Upper lobe of right lung (tissue), 1 donor: ENCODE measurements around the gene VTCN1. TPM values are rescaled to one million over a fixed set of nuclear protein-coding genes. Genes with fewer than 3 reads are reported as not detected.

Experiments used
- ATAC-seq: fragments of 200-7000 bp; cut with Tn5 transposase; one replicate; pipeline ENCODE4 v1.9.1; 2020; ENCODE audit warnings: mild to moderate bottlenecking, moderate library complexity
- DNase-seq: peaks from one replicate; pipeline ENCODE4 v3.0.0-alpha.2; 2020
- H3K27ac ChIP-seq: fragments of 200-600 bp; one replicate; pipeline ENCODE4 v1.8.0; 2022
- H3K27me3 ChIP-seq: fragments of 200-600 bp; one replicate; pipeline ENCODE4 v1.8.0; 2022; ENCODE audit warnings: mild to moderate bottlenecking
- H3K36me3 ChIP-seq: fragments of 200-600 bp; one replicate; pipeline ENCODE4 v1.8.0; 2022
- H3K4me1 ChIP-seq: fragments of 200-600 bp; one replicate; pipeline ENCODE4 v1.8.0; 2022
- H3K4me3 ChIP-seq: fragments of 200-600 bp; one replicate; pipeline ENCODE4 v1.8.0; 2022; ENCODE audit warnings: mild to moderate bottlenecking
- H3K9me3 ChIP-seq: fragments of 200-600 bp; one replicate; pipeline ENCODE4 v1.8.0; 2022
- intact Hi-C: fragments of 100-400 bp; cut with DNase I; formaldehyde crosslinking; loops from one replicate; pipeline ENCODE4 v1.11.0; 2022
- total RNA-seq: library from RNA; stranded (reverse); fragmentation: NEBNext Ultra II Directional; extraction: Animal tissue kit (Norgen Biotek cat#: 25700); gene quantifications from one replicate; pipeline ENCODE4 v1.2.1, GENCODE V29; 2021
- TF ChIP-seq, protein P1 (sequence below): fragments of 200-600 bp; IDR thresholded peaks from one replicate; pipeline ENCODE4 v1.8.0; 2022; ENCODE audit warnings: antibody characterized with exemption
- donor health status: DM: no; HTN: yes; CAD: no; lungs with severe emphysema.

VTCN1 gene
- total RNA-seq, 1 donor from 2014 or later: not detected

DNA sequence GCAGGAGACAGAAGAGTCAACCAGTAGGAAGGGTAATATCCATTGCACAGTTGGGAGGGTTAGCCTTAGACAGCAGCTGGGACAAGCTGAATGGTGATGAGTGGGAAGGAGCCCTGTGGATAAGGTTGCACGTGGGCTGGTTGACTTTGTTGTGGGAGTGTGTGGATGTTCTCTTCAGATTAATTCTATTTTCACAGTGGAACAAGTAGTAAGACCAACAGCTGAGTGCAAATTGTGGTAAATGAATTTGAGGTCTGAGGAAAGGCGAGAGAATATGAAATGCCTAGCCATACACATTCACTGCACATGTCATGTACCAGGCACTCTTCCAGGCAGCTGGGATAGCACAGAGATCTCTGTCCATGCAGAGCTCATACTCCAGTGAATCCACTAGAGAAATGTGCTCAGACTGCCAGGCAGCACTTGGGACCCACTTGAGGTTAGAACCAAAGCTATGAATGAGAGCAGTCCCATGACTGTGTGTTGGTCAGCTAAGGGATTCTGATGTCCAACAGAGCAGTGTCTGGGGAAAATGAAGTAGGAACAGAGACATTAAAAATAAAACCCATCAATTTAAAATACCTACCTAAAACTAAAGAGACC is 25.2 kb upstream of the VTCN1 start:
- peaks cover 5% of the 10 kb centered on the region for H3K4me1 ChIP-seq
- DNase-seq: no peak
- TF ChIP-seq, protein P1, sequence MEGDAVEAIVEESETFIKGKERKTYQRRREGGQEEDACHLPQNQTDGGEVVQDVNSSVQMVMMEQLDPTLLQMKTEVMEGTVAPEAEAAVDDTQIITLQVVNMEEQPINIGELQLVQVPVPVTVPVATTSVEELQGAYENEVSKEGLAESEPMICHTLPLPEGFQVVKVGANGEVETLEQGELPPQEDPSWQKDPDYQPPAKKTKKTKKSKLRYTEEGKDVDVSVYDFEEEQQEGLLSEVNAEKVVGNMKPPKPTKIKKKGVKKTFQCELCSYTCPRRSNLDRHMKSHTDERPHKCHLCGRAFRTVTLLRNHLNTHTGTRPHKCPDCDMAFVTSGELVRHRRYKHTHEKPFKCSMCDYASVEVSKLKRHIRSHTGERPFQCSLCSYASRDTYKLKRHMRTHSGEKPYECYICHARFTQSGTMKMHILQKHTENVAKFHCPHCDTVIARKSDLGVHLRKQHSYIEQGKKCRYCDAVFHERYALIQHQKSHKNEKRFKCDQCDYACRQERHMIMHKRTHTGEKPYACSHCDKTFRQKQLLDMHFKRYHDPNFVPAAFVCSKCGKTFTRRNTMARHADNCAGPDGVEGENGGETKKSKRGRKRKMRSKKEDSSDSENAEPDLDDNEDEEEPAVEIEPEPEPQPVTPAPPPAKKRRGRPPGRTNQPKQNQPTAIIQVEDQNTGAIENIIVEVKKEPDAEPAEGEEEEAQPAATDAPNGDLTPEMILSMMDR: no peak

DNA sequence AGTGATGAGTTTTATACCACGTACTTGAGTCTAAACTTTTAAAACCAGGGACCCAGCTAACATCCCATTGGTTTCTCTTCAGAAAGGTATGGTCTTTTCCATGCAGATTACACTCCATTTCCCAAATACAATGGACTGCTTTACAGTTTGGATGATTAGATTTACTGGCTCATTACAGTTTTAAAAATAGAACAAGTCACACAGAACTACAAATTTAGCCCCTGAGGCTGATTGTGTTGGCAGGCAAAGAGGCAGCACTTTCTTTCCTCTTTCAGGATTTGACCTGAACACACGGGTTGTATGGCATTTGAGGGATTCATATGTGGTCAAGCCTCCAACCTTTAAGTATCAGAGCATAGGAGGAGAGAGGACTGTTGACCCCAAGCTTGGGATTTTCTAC is 21.8 kb upstream of the VTCN1 start:
- Histone ChIP-seq H3K4me3 (no peak overlapping the region), H3K4me1 (peaks cover 4% of the 10 kb centered on the region), H3K27ac (no peak overlapping the region), H3K36me3 (no peaks in the 10 kb centered on the region), H3K9me3 (no peaks in the 10 kb centered on the region), H3K27me3 (no peaks in the 10 kb centered on the region)
- TF ChIP-seq, protein P1: no peak
- ATAC-seq (no peak), DNase-seq (no peak)
- intact Hi-C loops: no loop called here

More for the DNA sequence above, 25.2 kb upstream of the VTCN1 start:
- H3K9me3 ChIP-seq: no peaks in the 10 kb centered on the region
- intact Hi-C loops: no loop called here
- H3K36me3 ChIP-seq: no peaks in the 10 kb centered on the region
- peak; percentile 45 for ATAC-seq
- no peak overlapping the region for H3K4me3 ChIP-seq
- H3K27me3 ChIP-seq: no peaks in the 10 kb centered on the region
- no peak overlapping the region for H3K27ac ChIP-seq

DNA sequence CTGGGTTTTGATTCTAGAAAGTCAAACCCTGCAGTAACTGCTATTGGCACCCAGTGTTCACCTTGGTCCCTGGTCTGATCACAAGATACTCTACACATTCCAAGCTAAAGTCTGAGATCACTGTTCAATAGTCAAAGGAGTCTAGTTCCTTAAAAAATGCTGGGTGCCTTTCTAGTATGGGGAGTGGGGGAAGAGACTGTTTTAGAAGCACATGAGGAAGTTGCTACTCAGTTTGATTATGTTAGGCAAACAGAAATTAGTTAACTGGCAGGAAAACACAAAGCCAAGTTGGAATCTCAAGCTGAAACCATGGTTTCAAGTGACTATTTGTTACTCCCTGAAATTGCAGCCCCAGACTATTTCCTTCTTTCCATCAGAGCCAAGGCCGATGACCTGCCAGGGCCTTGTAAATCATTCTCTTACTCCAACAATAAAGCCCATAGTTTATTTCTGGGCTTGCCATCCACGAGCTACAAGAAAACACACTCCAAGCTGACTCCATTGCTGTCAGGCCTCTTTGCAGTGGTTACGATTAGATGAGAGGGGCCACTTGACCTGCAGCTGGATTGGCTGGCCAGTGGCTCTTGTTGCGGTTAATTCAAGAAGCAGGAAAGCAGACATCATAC is 21.1 kb upstream of the VTCN1 start:
- H3K27ac ChIP-seq: no peak overlapping the region
- no peaks in the 10 kb centered on the region for H3K9me3 ChIP-seq
- no peak overlapping the region for H3K4me3 ChIP-seq
- H3K4me1 ChIP-seq: no peaks in the 10 kb centered on the region
- DNase-seq: no peak
- H3K27me3 ChIP-seq: no peaks in the 10 kb centered on the region
- H3K36me3 ChIP-seq: no peaks in the 10 kb centered on the region
- ATAC-seq: peak; percentile 55
- TF ChIP-seq, protein P1: no peak
- intact Hi-C loops: no loop called here

DNA sequence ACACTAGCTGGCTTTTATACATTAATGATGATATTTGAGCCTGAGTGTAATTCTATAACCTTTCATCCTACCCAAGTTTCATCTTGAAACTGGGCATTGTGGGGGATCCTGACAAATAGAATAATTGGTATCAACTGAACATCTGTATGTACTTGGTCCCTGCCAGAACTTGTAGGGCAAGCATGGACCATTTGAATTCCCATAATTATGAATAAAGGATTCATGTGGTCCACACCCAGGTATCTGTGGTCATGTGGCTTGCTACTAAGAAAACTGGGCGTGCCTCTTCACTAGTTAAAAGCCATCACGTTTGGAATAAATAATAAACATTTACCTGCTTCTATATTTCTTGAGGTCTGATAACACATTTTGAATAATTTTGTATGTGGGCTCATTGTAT is 20.6 kb upstream of the VTCN1 start:
- H3K4me3 ChIP-seq: no peak overlapping the region
- H3K27ac ChIP-seq: no peak overlapping the region
- H3K9me3 ChIP-seq: no peaks in the 10 kb centered on the region
- no peaks in the 10 kb centered on the region for H3K27me3 ChIP-seq
- ATAC-seq (no peak), DNase-seq (no peak)
- intact Hi-C loops: no loop called here
- H3K4me1 ChIP-seq: no peaks in the 10 kb centered on the region
- TF ChIP-seq, protein P1: no peak
- H3K36me3 ChIP-seq: no peaks in the 10 kb centered on the region

DNA sequence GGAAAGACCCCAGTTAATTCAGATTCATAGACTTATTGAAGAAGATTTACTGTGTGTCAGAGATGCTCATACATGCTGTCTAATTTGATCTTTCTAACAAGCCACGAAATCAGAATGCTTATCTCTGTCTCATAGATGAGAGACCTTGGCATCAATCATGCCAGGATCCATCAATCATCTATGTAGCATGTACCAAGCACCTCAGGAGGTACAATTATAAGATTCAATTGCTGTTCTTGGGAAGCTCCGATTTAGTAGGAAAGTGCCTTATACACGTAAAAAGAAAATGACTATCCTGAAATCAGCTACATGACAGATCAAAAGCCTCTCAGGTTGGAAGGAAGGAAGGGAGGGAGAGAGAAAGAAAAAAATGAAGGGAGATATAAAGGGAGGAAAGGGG is 18.5 kb upstream of the VTCN1 start:
- Histone ChIP-seq H3K4me3 (no peak overlapping the region), H3K27ac (no peak overlapping the region), H3K27me3 (no peaks in the 10 kb centered on the region), H3K4me1 (no peaks in the 10 kb centered on the region), H3K36me3 (no peaks in the 10 kb centered on the region), H3K9me3 (no peaks in the 10 kb centered on the region)
- intact Hi-C loops: no loop called here
- TF ChIP-seq, protein P1: no peak
- DNase-seq (no peak), ATAC-seq (no peak)
